NT2/D1 (cell line): ENCODE data around the gene MYPOP.

Experiments used
- YY1 ChIP-seq: IDR thresholded peaks from 2 replicates; pipeline ENCODE4 v1.6.1; 2011; ENCODE audit not compliant: insufficient read length, insufficient read depth
- ZNF274 ChIP-seq: IDR thresholded peaks from 2 replicates; pipeline ENCODE4 v1.6.1; 2011; ENCODE audit warnings: mild to moderate bottlenecking, low read depth, low read length

DNA sequence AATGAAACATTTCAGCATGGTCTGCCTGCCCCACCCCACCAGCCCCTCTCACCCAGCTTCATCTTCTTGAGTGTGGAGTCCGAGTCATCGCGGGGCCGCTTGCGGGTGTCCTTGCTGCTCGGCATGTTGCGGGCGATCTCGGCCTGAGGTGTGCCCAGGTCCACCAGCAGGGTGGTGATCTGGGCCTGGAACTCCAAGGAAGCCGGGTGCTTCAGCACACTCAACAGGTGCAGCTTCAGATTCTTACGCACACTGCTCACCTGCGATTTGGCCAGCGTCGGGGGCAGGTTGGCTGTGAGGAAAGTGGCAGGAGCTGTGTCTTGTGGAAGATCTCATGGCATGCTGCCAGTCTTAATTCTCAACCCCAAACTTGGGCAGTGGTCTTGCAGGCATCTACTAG, 60.2 kb downstream of the MYPOP start:
- TF ChIP-seq YY1 (no peak), ZNF274 (no peak)
